Effector memory CD4-positive, alpha-beta T cell (primary cell): ENCODE measurements around the gene NUFIP2.
"Not testable (repeated sequence)": the region's sequence is repeated elsewhere in the genome, so short reads cannot be mapped to it uniquely, and the experiment has no call there.

Source experiments
- DNase-seq, 3 donors: peaks; one replicate each; pipeline ENCODE4 v3.0.0-alpha.2; 2020
- H3K27ac ChIP-seq: 2 replicates; pipeline ENCODE4 v1.7.0; 2013; ENCODE audit warnings: mild to moderate bottlenecking, low read length, moderate library complexity; ENCODE audit not compliant: insufficient read depth, poor library complexity, severe bottlenecking
- H3K27me3 ChIP-seq: replicated peaks from 2 replicates; pipeline ENCODE4 v1.7.0; 2013; ENCODE audit warnings: mild to moderate bottlenecking, low read length; ENCODE audit not compliant: insufficient read depth, control insufficient read depth, poor library complexity, severe bottlenecking
- H3K36me3 ChIP-seq: 2 replicates; pipeline ENCODE4 v1.7.0; 2013; ENCODE audit warnings: mild to moderate bottlenecking, low read length, moderate library complexity; ENCODE audit not compliant: control insufficient read depth, insufficient read depth
- H3K4me1 ChIP-seq: 2 replicates; pipeline ENCODE4 v1.7.0; 2013; ENCODE audit warnings: low read length, mild to moderate bottlenecking; ENCODE audit not compliant: control insufficient read depth, insufficient read depth, poor library complexity, severe bottlenecking
- H3K4me3 ChIP-seq: 2 replicates; pipeline ENCODE4 v1.7.0; 2013; ENCODE audit warnings: low read length, low read depth, mild to moderate bottlenecking; ENCODE audit not compliant: insufficient read depth, poor library complexity, severe bottlenecking
- H3K9me3 ChIP-seq: 2 replicates; pipeline ENCODE4 v1.7.0; 2013; ENCODE audit warnings: mild to moderate bottlenecking, low read length, moderate library complexity; ENCODE audit not compliant: control insufficient read depth

NUFIP2 gene

GRCh38 chr17:29283496-29283895 lies 10.5 kb downstream of the NUFIP2 start:
- H3K4me3 ChIP-seq = no peak overlapping the region
- peaks cover 56% of the 10 kb centered on the region for H3K36me3 ChIP-seq
- H3K9me3 ChIP-seq = no peaks in the 10 kb centered on the region
- H3K4me1 ChIP-seq = peaks cover 11% of the 10 kb centered on the region
- no peak for DNase-seq
- no peak overlapping the region for H3K27ac ChIP-seq
- H3K27me3 ChIP-seq = no peaks in the 10 kb centered on the region

- Histone ChIP-seq H3K4me1 (peaks cover 16% of the 10 kb centered on the region), H3K4me3 (no peak overlapping the region), H3K36me3 (peaks cover 50% of the 10 kb centered on the region)
Measured at GRCh38 chr17:29279397-29280070, 14.4 kb downstream of the NUFIP2 start.

DNA sequence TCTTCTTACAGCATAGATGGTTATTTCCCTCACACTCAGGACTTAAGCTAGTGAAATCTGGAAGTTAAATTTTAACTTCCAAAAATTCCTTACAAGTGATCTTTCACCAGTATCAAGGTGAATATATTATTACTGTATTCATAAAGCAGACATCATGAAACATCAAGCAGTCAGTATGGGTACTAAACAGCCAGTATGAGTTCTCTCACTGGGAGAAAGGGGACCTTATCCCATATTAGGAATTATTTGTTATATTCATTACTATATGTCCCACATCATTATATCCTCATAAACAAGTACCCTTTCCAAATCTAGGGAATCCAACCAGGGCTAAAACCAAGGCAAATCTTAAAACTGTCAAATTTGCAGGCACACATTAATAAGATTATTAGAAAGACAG lies 15.3 kb downstream of the NUFIP2 start:
- Histone ChIP-seq H3K27me3 (no peaks in the 10 kb centered on the region), H3K27ac (no peak overlapping the region), H3K36me3 (peaks cover 46% of the 10 kb centered on the region), H3K4me1 (peaks cover 12% of the 10 kb centered on the region), H3K9me3 (no peaks in the 10 kb centered on the region), H3K4me3 (no peak overlapping the region)
- DNase-seq = no peak

More at GRCh38 chr17:29279397-29280070, 14.4 kb downstream of the NUFIP2 start:
- H3K27me3 ChIP-seq = no peaks in the 10 kb centered on the region
- DNase-seq = no peak
- no peak overlapping the region for H3K27ac ChIP-seq
- no peaks in the 10 kb centered on the region for H3K9me3 ChIP-seq

- no peak overlapping the region for H3K27ac ChIP-seq
- no peaks in the 10 kb centered on the region for H3K27me3 ChIP-seq
- H3K4me3 ChIP-seq = no peak overlapping the region
- H3K9me3 ChIP-seq = no peaks in the 10 kb centered on the region
- peaks cover 17% of the 10 kb centered on the region for H3K36me3 ChIP-seq
- DNase-seq = no peak
- H3K4me1 ChIP-seq = peaks cover 5% of the 10 kb centered on the region
Measured at GRCh38 chr17:29273924-29274323, 20.0 kb downstream of the NUFIP2 start.

GRCh38 chr17:29271980-29272379 lies 22.0 kb downstream of the NUFIP2 start:
- not testable (repeated sequence) for H3K4me1 ChIP-seq, H3K27ac ChIP-seq, DNase-seq, H3K4me3 ChIP-seq, H3K27me3 ChIP-seq, H3K9me3 ChIP-seq
- peaks cover 16% of the 10 kb centered on the region for H3K36me3 ChIP-seq

- Histone ChIP-seq H3K27ac (no peak overlapping the region), H3K4me1 (peaks cover 3% of the 10 kb centered on the region), H3K9me3 (no peaks in the 10 kb centered on the region), H3K4me3 (no peak overlapping the region), H3K27me3 (no peaks in the 10 kb centered on the region), H3K36me3 (peaks cover 53% of the 10 kb centered on the region)
- DNase-seq = no peak
Measured at GRCh38 chr17:29263916-29264315, 30.0 kb downstream of the NUFIP2 start.

DNA sequence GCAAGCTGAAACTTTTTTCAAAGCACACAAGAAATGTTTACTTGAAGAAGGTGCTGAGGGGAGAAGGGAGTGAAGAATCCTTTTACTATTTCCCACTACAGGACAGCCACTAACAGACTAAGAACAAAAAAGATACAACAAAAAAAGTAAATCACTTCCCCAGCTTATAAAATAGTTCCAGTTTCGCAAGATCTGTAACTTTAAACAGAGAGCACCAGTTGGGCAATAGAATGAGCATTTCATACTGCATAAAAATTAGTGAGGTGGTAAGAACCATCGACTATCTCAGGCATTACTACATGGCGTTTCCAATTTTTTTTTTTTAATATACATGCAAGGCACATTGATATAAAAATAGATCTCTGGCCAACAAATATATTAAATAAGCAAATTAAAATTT lies 36.2 kb downstream of the NUFIP2 start:
- Histone ChIP-seq H3K27me3 (no peaks in the 10 kb centered on the region), H3K36me3 (peaks cover 34% of the 10 kb centered on the region), H3K9me3 (no peaks in the 10 kb centered on the region), H3K27ac (no peak overlapping the region), H3K4me3 (no peak overlapping the region), H3K4me1 (peaks cover 5% of the 10 kb centered on the region)
- DNase-seq = no peak

- H3K9me3 ChIP-seq = no peaks in the 10 kb centered on the region
- no peak overlapping the region for H3K4me3 ChIP-seq
- H3K4me1 ChIP-seq = peaks cover 2% of the 10 kb centered on the region
- peaks cover 27% of the 10 kb centered on the region for H3K36me3 ChIP-seq
- DNase-seq = no peak
- no peaks in the 10 kb centered on the region for H3K27me3 ChIP-seq
- no peak overlapping the region for H3K27ac ChIP-seq
Measured at GRCh38 chr17:29256735-29257466, 37.0 kb downstream of the NUFIP2 start.

- Histone ChIP-seq H3K27me3 (no peaks in the 10 kb centered on the region), H3K4me1 (peaks cover 2% of the 10 kb centered on the region), H3K27ac (no peak overlapping the region), H3K36me3 (peaks cover 18% of the 10 kb centered on the region), H3K9me3 (no peaks in the 10 kb centered on the region), H3K4me3 (no peak overlapping the region)
- DNase-seq = no peak
Measured at GRCh38 chr17:29255926-29256522, 37.9 kb downstream of the NUFIP2 start.

DNA sequence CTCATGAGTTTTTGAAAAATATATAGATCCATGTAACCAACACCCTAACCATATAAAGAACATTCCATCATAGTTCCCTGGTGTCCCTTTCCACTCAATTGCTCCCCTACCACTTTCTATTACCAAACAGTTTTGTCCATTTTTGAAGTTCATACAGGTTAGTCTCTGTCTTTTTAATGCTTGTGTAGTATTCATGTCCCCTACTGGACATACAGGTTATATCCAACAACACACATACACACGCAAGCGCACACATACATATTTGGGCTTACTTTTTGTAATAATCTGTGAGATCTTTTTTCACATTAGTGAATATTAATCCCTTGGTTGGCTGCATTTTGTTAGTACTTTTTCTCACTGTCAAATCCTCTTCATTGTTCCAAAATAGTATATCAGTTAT lies 40.9 kb downstream of the NUFIP2 start:
- no peak overlapping the region for H3K27ac ChIP-seq
- DNase-seq = no peak
- H3K27me3 ChIP-seq = no peaks in the 10 kb centered on the region
- no peak overlapping the region for H3K4me3 ChIP-seq
- peaks cover 2% of the 10 kb centered on the region for H3K4me1 ChIP-seq
- peaks cover 4% of the 10 kb centered on the region for H3K36me3 ChIP-seq
- H3K9me3 ChIP-seq = no peaks in the 10 kb centered on the region
